GM19395 (cell line): ENCODE results near the gene ARL8B.
A peak's percentile ranks its signal among the peaks of the same experiment; 100 is the strongest.
"Not testable (repeated sequence)": the region's sequence is repeated elsewhere in the genome, so short reads cannot be mapped to it uniquely, and the experiment has no call there.

Source experiments
- ATAC-seq: cut with Tn5 transposase; IDR thresholded peaks from one replicate; pipeline ENCODE4 v1.9.1; 2021; ENCODE audit warnings: mild to moderate bottlenecking, moderate library complexity; ENCODE audit not compliant: unreplicated experiment

The ARL8B gene

DNA sequence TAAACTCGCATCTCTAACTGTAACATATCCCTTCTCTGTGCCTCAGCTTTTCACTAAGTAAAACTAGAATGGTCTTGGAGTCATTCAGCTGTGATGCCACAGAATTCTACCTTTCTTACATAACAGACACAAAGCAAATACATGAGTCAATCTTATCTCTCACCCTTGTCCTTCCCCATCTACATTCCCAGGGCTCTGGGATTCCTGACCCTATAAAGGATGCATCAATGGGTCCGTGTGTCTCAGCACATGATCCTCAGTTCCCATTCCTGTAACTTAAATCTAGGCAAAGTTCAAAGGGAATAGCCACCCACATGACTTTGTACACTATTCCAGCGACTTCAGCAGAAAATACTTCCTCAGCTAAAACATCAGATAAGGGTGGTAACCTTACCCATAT, 11.8 kb upstream of the ARL8B start:
- ATAC-seq: no peak

DNA sequence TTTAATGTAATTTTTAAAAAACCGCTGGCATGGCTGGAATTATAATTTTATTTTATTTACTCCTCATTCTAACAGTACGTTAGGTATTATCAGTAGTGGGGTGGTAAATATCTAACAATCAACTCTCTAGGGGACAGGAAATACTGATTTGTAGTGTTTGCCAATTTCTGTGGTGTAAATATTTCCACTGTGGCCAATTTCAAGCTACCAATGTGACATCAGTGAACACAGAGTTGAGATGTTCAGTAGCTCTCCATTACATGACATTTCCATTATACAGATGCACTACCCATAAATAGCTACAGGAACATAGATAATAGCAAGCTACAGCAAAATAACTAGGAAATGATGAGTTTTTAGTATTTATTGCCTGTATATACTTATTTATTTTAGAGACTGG, 10.0 kb upstream of the ARL8B start:
- no peak for ATAC-seq

DNA sequence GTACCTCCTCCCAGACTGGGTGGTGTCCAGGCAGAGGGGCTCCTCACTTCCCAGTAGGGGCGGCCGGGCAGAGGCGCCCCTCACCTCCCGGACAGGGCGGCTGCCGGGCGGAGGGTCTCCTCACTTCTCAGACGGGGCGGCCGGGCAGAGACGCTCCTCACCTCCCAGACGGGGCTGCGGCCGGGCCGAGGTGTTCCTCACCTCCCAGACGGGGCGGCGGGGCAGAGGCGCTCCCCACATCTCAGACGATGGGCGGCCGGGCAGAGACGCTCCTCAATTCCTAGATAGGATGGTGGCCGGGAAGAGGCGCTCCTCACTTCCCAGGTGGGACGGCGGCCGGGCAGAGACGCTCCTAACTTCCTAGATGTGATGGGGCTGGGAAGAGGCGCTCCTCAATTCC, 8.4 kb upstream of the ARL8B start:
- ATAC-seq: not testable (repeated sequence)

DNA sequence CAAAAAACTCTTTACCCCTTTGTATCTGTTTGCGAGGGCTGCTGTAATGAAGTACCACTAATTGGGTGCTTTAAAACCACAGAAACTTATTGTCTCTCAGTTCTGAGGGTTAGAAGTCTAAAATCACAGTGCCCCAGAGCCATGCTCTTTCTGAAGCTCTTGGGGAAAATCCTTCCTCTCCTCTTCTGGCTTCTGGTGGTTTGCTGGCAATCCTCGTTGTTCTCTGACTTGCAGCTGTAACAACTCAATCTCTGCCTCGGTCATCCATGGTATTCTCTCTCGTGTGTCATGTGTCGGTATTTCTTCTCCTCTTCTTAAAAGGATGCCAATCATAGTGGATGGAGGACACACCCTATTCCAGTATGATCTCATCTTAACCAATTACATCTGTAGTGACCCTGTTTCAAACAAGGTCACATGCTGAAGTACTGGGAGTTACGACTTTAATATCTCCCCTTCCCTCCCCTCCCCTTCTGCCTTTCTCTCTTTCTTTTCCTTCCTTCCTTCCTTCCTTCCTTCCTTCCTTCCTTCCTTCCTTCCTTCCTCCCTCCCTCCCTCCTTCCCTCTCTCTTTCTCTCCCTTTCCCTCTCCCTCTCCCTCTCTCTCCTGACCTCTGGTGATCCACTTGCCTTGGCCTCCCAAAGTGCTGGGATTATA, 6.5 kb upstream of the ARL8B start:
- ATAC-seq: peak; percentile 80

DNA sequence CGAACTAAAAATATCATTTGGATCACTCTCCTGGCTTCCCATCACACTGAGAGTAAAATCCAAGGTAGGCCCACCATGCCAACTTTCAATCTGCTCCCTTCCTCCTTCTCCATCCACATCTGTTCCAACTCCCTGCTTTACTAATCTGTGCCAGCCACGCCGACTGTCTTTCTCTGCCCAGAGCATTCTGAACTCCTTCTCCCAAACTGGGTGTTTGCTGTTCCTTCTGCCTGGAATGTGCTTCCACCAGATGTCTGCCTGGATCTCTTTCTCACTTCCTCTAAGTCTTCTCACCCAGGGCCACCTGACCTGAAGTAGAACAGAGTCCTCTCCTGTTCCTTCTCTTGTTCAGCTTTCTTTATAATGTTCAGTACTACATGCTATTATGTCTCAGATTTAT, 5.6 kb upstream of the ARL8B start:
- ATAC-seq: no peak

DNA sequence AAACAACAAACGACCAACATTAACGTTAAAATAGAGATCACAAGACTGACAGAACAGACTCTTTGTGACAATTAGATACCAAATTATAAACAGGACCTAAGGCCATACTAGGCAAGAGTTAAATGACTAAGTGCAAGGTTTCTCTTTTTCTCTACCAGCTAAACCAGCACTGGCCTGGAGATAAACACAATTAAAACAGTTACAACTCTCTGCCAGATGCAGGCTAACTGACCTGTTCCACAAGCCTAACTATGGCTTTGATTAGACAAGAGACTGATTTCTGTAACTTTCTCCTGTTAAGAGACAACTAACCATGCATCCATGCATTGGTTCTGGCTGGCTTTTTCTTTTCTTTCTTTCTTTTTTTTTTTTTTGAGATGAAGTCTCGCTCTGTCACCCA, 1.6 kb upstream of the ARL8B start:
- no peak for ATAC-seq

DNA sequence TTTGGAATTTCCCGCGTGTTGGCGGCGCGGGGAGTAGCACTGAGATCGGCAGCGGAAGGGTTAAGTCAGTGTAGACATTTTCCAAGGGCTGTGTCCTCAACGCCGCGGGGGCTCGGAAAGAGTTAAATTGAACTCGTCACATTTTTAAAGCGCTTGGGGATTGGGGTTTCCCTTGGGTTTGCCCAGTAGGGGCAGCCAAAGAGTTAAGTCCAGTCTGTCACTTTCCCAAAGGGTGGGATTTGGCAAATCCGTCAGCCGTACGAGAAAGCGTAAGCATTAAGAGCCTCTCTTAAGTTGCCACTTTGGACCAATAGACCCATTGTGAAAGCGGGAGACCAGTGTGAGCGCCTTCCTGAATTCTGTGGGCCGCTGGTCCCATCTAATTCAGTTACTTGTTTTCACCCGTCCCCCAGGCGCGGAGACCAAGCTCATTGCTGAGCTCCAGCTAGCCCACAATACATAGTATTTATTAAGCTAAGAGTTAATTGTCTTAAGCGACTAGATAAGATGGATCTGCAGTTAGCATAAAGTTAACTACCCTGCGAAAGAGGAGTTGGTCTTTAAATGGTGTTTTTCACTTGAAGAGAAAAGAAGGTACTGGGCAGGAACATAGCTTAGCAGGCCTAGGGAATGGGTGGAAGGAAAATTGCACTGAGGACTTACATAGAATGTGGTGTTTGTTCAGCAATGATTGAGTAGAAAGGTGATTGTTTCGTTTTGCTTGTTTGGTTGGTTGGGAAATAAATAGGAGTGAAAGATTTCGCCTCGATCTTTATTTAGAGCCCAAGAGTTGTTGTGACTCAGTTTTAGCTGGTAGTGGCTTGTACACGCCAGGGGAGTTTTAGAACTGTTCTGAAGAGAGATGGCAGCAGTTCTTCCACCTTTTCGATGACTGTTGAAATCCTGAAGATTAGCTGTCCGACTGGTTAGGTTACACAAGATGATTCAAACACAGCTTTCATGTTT, 932 bp downstream of the ARL8B start:
- ATAC-seq: peak; percentile 19

DNA sequence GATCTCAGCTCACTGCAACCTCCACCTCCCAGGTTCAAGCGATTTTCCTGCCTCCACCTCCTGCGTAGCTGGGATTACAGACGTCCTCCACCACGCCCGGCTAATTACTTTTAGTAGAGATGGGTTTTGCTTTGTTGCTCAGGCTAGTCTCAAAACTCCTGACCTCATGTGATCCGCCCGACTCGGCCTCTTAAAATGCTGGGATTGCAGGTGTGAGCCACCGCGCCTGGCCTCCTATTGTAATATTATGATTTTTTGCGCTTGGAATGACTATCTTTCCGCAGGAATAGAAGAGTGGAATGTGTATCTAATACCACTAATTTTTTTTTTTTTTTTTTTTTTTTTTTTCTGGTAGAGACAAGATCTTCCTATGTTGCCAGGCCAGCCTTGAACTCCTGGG, 1.8 kb downstream of the ARL8B start:
- no peak for ATAC-seq

DNA sequence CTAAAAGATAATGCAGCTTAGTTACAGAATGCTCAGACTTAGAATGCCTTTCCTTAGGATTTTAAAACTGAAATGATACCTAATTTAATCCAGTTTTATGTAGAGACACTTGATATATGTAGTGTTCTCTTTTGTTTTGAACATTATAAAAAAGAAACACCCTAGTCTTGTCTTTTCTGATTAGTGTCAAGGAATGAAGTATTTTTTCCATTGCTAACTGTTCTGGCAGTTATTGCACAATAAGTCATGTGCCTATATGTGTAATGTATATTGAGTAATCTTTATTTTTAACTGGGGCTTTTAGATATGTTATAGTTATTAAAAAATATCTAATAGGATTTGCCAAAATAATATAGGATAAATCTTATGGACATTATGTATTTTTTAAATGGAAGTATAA, 4.5 kb downstream of the ARL8B start:
- no peak for ATAC-seq

DNA sequence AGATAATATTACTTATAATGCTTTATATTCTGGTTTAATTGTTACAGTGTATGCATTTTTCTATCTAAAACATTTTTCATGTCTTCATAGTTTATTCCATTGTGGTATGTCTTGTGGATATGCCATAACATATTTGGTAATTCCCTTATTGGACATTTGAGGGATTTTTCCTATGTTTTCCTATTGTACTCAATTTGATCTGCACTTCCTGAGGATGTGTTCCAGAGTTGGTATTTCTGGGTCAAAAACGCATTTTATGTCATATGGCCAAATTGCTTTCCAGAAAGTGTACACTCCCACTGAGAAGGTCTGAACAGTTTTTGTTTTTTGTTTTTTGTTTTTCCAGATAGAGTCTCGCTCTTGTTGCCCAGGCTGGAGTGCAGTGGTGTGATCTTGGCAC, 6.8 kb downstream of the ARL8B start:
- ATAC-seq: no peak

DNA sequence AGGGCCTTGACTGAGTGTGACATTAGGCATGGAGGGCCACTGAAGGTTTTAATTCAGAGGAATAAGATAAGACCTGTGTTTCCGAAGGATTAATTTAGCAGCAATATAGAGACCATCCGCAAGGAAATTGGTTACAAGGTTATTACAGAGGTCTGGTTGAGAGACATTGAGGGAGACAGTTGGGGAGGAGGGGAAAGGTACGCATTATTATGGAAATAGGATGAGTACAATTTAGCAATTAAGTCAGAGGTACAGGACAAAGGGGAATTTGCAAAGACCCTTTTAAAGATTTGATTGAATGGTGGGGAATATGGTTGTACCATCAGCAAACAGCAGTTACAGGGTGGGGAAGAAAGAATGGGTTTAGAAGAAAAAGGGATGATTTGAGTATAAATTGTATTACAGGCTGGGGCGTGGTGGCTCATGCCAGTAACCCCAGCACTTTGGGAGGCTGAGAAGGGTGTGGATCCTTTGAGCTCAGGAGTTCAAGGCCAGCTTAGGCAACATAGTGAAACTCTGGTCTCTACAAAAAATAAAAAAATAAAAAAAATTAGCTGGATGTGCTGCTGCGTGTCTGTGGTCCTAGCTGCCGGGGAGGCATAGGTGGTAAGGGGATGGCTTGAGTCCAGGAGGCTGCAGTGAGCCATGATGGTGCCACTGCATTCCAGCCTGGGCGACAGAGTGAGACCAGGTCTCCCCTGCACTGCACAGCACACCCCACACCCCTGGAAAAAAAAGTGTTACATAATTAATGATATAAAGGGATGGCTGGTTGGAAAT, 11.3 kb downstream of the ARL8B start:
- ATAC-seq: no peak

DNA sequence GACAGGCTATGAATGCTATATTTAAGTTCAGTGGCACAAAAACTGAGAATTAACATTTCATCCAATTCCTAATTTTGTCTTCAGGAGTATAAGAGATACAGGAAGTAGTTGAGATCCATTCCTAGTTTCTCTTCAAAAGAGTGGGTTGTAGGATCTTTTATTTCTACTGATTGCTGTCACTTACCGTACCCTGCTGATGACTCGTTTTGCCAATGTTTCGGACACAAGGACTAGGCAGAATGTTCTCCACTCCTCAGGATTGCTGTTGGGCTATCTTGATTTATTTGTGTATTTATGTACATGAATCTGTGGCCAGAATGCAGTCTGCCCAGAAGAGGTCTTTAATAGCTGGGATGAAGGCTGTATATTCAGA, 11.9 kb downstream of the ARL8B start:
- no peak for ATAC-seq

DNA sequence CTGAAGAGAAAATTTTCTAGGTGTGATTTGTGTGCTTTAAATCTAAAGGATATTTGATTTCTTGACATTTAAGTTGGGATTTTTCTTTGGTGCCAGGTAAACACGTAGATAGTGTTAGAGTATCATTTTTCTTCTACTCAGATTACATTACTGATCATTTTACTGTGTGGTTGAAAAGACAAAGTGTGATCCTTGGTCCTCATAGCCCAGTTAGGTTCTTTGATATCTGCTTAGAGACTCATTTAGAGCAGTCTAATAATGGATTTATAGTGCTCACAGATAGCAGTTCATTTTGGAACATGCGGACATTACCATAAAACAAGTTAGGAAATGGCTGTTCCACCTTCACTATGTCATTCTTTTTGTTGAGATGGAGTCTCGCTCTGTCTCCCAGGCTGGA, 12.4 kb downstream of the ARL8B start:
- no peak for ATAC-seq

DNA sequence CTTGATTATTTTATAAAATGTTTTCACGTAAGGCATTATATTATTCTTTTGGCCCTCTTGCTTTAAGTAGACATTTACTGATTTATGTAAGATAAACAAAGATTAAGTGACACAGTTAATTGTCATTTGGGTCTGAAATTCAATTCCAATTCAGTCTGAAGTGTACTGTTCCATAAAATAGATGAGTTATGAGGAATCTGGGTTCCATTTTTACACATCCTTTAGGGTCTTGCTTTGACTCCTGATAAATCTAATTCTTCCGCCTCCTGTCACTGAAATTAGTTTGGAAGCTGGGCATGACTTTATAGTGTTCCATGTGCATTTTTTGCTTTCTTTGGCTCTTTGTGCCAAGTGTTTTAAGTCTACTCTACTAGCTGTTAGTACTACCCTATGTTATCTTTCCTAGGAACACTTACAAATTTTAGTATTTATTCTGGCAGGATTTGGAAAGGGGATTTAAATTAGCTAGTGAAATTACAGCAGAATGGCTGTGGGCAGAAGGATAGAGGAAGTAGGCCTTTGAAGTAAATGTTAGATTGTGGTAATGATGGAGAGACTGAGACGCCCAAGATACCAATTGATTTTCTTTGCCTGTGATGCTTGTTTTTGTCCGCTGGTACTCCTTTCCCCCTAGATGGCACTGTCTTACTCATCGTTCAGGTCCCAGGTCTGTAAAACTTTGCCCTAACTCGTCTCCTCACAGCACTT, 14.3 kb downstream of the ARL8B start:
- ATAC-seq: peak; percentile 75

DNA sequence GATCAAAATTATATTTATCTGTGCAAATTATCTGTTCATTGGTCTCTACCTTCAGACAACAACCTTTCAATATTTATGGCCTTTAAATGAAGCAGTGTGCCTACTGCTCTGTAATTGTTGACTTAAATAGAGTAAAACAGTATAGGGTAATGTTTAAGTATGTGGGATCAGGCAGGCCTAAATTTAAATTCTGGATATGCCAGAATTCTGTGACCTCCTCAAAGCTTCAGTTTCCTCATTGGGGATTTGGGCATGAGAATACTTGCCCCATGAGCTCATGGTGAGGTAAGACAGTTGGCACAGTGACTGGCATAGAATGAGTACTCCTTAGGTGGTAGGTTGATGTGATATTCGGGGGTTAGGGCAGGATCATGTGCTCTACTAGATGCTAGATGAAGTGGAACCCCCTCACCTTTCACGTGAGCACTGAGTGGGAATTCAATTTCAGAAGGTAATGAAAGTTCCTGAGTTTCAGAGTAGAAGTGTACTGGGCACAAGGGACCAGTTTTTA, 14.9 kb downstream of the ARL8B start:
- peak; percentile 20 for ATAC-seq

DNA sequence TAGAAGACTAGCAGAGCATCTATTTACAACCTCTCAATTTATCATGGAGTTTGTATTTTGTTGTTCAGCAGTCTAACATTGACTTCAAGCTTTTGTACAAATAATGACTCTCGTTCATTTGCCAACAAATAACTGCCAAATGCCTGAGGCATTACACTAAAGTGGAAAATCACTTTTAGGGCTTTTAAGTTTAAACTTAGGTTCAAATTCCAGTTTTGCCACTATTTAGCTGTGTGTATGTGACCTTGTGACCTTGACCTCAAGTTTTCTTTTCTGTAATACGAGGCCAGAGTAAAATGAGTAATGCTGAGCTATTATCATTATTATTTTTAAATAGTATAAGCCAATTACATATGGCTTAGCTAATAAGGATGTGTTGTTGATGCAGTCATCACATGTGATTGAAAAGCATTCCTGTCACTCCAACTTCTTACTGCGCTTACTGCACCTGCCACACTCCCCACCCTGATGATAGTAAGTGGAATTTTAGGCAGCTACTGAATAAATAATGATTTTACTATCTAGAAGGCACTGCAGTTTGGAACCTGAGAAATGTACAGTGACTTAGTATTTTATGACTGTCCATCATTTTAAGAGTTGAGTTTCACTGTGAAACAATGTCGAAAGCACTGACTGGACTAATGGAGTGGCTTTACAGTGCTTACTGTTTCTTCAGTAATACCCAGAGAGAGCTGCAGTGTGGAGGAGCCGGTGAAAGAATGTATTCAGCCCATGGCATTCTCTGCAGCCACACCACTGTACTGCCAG, 16.3 kb downstream of the ARL8B start:
- no peak for ATAC-seq

DNA sequence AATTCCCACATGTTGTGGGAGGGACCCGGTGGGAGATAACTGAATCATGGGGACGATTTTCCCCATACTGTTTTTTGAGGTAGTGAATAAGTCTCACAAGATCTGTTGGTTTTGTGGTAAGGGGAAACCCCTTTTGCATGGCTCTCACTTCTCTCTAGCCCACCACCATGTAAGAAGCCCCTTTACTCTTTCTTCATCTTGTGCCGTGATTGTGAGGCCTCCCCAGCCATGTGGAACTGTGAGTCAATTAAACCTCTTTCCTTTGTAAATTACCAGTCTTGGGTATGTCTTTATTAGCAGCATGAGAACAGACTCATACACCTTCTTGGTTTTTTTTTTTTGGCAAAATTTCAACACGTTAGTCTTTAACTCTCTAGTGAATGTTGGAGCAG, 18.1 kb downstream of the ARL8B start:
- ATAC-seq: peak; percentile 44

DNA sequence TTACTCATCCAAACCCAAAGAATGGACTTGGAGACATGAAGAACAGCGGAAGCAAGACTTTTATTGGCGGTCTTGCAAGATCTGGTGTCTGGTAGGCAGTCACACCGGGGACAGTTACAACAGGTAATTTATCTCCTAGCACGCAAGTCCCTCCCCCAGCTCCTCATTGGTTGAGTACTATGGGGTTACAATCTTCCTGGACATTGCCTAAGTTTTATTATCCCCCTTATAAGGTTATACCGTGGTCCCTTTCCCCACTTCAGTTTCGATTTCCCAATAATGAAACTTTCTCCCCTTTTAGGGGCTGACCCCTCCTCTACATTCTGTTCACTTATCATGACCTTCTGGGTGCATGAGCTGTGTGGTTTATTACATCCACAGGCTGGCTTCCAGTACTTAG, 18.7 kb downstream of the ARL8B start:
- no peak for ATAC-seq

DNA sequence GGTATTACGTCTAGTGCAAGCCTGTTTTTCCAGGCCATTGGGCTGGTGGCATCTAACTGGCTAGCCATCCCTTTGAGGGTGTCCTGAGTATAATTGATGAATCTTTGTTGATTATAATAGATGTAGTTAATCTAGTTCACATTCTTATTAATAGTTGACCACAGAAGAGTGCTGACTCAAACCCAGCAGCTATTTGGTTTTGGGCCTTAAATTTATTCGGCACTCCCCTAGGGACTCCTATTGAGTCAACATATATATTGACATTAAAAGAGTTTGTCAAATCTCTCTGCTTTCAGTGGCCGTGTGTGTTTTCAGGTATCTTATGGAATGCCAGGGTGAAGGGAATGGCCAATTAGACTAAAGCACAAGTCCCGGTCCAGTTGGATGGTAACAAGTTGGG, 19.7 kb downstream of the ARL8B start:
- no peak for ATAC-seq

DNA sequence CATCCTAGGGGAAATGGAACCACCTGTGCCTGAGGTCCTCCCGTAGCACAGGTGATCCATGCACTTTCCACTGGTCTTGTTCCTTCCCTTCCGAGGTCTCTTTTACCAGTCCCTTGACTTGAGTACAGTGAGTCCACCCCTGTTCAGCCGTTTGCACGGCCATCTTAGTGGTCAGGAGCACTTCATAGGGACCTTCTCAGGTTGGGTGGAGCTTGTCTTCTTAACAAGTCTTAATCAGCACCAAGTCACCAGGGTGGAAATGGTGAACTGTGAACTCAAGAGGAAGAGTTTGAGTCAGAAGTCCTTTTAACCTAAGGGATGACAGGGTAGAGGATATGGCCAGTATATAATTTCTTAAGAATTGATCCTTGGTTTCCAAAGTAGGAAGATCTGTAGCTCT, 21.4 kb downstream of the ARL8B start:
- no peak for ATAC-seq
